ENCODE results near the gene STX7. TPM values are rescaled to one million over a fixed set of nuclear protein-coding genes. Genes with fewer than 3 reads are reported as not detected.

Gene STX7
- total and polyA plus RNA-seq, 2 donors (not counting 3 experiments of a cell fraction or from before 2014, with no cell fraction given): 13.4 to 45.5 TPM

DNA sequence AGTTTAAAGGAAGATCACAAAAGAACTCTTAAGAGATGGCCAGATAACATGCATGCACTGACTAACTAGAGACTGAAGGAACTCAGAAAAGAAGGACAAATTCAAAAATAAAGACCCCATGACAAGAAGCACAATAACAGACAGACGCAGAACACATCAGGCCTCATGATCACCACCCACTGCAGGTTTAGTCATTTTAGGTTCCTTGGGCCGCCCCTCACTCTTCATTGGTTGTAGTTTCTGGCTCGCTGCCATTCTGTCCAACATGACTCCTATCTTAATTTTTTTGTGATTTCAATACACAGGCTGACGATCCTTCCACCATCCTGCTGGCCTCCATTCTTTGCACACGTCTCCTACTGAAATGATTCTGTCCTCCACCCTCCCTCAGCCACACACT is 21.6 kb downstream of the STX7 start:
- peaks cover 23% of the 10 kb centered on the region for H3K4me1 ChIP-seq (ENCODE audit: control insufficient read depth, extremely low read depth, insufficient read depth, low read length)
- no peak for FAIRE-seq
- no peaks in the 10 kb centered on the region for H3K36me3 ChIP-seq (ENCODE audit: control insufficient read depth in 2 of 2, extremely low read depth in 1 of 2, insufficient read depth in 2 of 2, low read length in 2 of 2)
- ChIA-PET POLR2A (no interaction called here), CTCF (no interaction called here)
- H3K9me3 ChIP-seq (replicated peaks; ENCODE audit: control insufficient read depth, insufficient read depth, low read length): no peaks in the 10 kb centered on the region
- peak; percentile 67 for DNase-seq (ENCODE audit: low read depth, low spot score)
- peaks cover 48% of the 10 kb centered on the region for H3K79me2 ChIP-seq (ENCODE audit: control insufficient read depth, insufficient read depth, low read length)
- no TSS peak for BruUV-seq (replicated peaks)
- H3K4me3 ChIP-seq (replicated peaks in 1 of 3; ENCODE audit: insufficient read depth in 1 of 3, low read depth in 1 of 3, low read length in 3 of 3): no peak overlapping the region
- H3K27ac ChIP-seq (ENCODE audit: insufficient read depth, low read depth, low read length): no peak overlapping the region
- no peak overlapping the region for H2AFZ ChIP-seq (ENCODE audit: low read depth, low read length)
- no peaks in the 10 kb centered on the region for H3K9me1 ChIP-seq (replicated peaks; ENCODE audit: control insufficient read depth, extremely low read depth, insufficient read depth, low read length)
- TF ChIP-seq POLR2AphosphoS5 (IDR thresholded peaks at IDR 0.05; ENCODE audit: insufficient read depth, low read depth, low read length) (no peak), GATA2 (IDR thresholded peaks at IDR 0.05; ENCODE audit: insufficient read depth, insufficient read length, low read depth, low read length) (peak; percentile 20)
- dilution Hi-C loops (cut with MboI; ENCODE audit: extremely low pct_ligation_motif_present, low sequenced_read_pairs): no loop called here
- H3K27me3 ChIP-seq (ENCODE audit: control insufficient read depth in 2 of 2, insufficient read depth in 2 of 2, low read length in 2 of 2): no peaks in the 10 kb centered on the region
- intact Hi-C loops (cut with micrococcal nuclease): loop anchor here (2.0 kb wide), 1 partner anchor 13 kb away; no protein-coding TSS in a partner anchor
- no peak overlapping the region for H3K4me2 ChIP-seq (ENCODE audit: insufficient read depth, low read length)
- H3K9ac ChIP-seq (replicated peaks; ENCODE audit: extremely low read depth, insufficient read depth, low read length): no peak overlapping the region
- H4K20me1 ChIP-seq (replicated peaks; ENCODE audit: control insufficient read depth, extremely low read depth, insufficient read depth, low read length): peaks cover 5% of the 10 kb centered on the region

DNA sequence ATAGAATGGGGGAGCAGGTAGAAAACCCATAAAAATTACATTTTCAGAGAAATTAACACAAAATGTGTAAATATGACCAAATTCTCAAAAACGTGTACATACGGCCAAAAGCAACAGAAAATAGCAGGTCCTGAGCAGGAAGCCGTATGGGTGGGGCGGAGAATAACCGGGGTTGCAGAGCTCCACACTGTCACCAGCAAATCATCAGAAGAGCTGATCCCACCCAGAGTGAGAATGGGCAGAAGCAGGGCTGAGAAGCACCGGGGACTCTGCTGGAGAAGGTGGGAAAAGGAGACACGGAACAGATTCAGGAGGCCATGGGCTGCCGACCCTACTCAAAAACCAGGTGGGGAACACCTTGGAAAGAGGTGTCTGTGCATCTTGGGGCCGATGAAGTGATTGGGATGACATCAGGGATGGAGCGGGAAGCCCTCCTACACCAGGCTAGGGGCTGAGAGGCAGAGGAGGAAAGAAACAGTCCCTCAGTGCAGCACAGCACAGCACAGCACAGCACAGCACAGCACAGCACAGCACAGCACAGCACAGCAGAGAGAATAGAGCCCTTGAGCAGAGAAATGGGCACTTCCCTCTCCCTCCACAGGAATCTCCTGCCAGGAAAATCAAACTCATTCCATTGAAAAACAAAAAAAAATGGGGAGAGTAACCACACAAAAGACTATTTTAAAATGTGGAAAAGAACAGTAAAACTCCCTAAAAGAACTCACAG is 22.3 kb downstream of the STX7 start:
- CTCF ChIA-PET: interaction anchor here (0.8 to 1.4 kb wide), 8 partner anchors 19 to 308 kb away, joined by 3 to 14 read pairs (median 4); partner anchors contain the start of genes SLC18B1 and STX7
- H3K27me3 ChIP-seq (ENCODE audit: control insufficient read depth in 2 of 2, insufficient read depth in 2 of 2, low read length in 2 of 2): no peaks in the 10 kb centered on the region
- peaks cover 5% of the 10 kb centered on the region for H4K20me1 ChIP-seq (replicated peaks; ENCODE audit: control insufficient read depth, extremely low read depth, insufficient read depth, low read length)
- no peaks in the 10 kb centered on the region for H3K36me3 ChIP-seq (ENCODE audit: control insufficient read depth in 2 of 2, extremely low read depth in 1 of 2, insufficient read depth in 2 of 2, low read length in 2 of 2)
- no peaks in the 10 kb centered on the region for H3K9me3 ChIP-seq (replicated peaks; ENCODE audit: control insufficient read depth, insufficient read depth, low read length)
- peak overlapping the region; percentile 11 for H3K27ac ChIP-seq (ENCODE audit: insufficient read depth, low read depth, low read length)
- TF ChIP-seq POLR2A (IDR thresholded peaks at IDR 0.05; ENCODE audit: low read depth, low read length) (no peak), JUN (IDR thresholded peaks at IDR 0.05; ENCODE audit: borderline replicate concordance, insufficient read depth, insufficient read length, low read depth) (no peak), POLR2AphosphoS5 (IDR thresholded peaks at IDR 0.05; ENCODE audit: insufficient read depth, low read depth, low read length) (no peak), MYC (IDR thresholded peaks at IDR 0.05; ENCODE audit: low read depth, low read length) (no peak), FOS (IDR thresholded peaks at IDR 0.05; ENCODE audit: borderline replicate concordance, insufficient read depth, low read length) (no peak)
- H3K4me1 ChIP-seq (ENCODE audit: control insufficient read depth, extremely low read depth, insufficient read depth, low read length): peaks cover 23% of the 10 kb centered on the region
- peak; percentile 29 for DNase-seq (ENCODE audit: low read depth, low spot score)
- POLR2A ChIA-PET: no interaction called here
- no peak overlapping the region for H3K9ac ChIP-seq (replicated peaks; ENCODE audit: extremely low read depth, insufficient read depth, low read length)
- no TSS peak for BruUV-seq (replicated peaks)
- H2AFZ ChIP-seq (ENCODE audit: low read depth, low read length): no peak overlapping the region
- dilution Hi-C loops (cut with MboI; ENCODE audit: extremely low pct_ligation_motif_present, low sequenced_read_pairs): no loop called here
- intact Hi-C loops (cut with micrococcal nuclease): loop anchor here (2.0 kb wide), 1 partner anchor 14 kb away; no protein-coding TSS in a partner anchor
- H3K4me2 ChIP-seq (ENCODE audit: insufficient read depth, low read length): peak overlapping the region; percentile 21
- no peak for FAIRE-seq
- peaks cover 44% of the 10 kb centered on the region for H3K79me2 ChIP-seq (ENCODE audit: control insufficient read depth, insufficient read depth, low read length)
- H3K9me1 ChIP-seq (replicated peaks; ENCODE audit: control insufficient read depth, extremely low read depth, insufficient read depth, low read length): no peaks in the 10 kb centered on the region
- H3K4me3 ChIP-seq (replicated peaks in 1 of 3; ENCODE audit: insufficient read depth in 1 of 3, low read depth in 1 of 3, low read length in 3 of 3): no peak overlapping the region

Data from endothelial cell of umbilical vein (primary cell).